Activated T-cell treated with anti-CD3 and anti-CD28 coated beads, Interleukin-2, amount 50 U/mL, for 72 hours (primary cell): ENCODE measurements around the gene DOC2A. TPM values are rescaled to one million over a fixed set of nuclear protein-coding genes. Genes with fewer than 3 reads are reported as not detected.

ENCODE experiments used
- ATAC-seq, 2 donors: fragments of 150-1000 bp; cut with Tn5 transposase; replicated peaks in 1 of 2; 2 replicates each; pipeline ENCODE4 v1.10.0; 2021; ENCODE audit warnings: moderate library complexity in 2 of 2, mild to moderate bottlenecking in 1 of 2
- DNase-seq, 2 donors: peaks; one replicate each; pipeline ENCODE4 v3.0.0; 2021 to 2022; ENCODE audit warnings: mixed read lengths in 1 of 2
- H3K27ac Mint-ChIP-seq: one replicate; pipeline ENCODE4 v1.8.0; 2022; ENCODE audit warnings: mild to moderate bottlenecking, moderate library complexity, mixed read lengths
- H3K27me3 Mint-ChIP-seq: one replicate; pipeline ENCODE4 v1.8.0; 2022; ENCODE audit warnings: low read depth, mixed read lengths
- H3K36me3 Mint-ChIP-seq, 2 donors: one replicate each; pipeline ENCODE4 v1.8.0; 2022; ENCODE audit warnings: mixed read lengths in 2 of 2, mild to moderate bottlenecking in 1 of 2; ENCODE audit not compliant: insufficient read depth in 2 of 2
- H3K4me1 Mint-ChIP-seq: one replicate; pipeline ENCODE4 v1.8.0; 2022; ENCODE audit warnings: low read depth, mixed read lengths
- H3K4me3 Mint-ChIP-seq, 2 donors: one replicate each; pipeline ENCODE4 v1.8.0; 2022; ENCODE audit warnings: mild to moderate bottlenecking in 2 of 2, mixed read lengths in 2 of 2, moderate library complexity in 2 of 2
- H3K9me3 Mint-ChIP-seq, 2 donors: one replicate each; pipeline ENCODE4 v1.8.0; 2022; ENCODE audit warnings: mixed read lengths in 2 of 2
- total RNA-seq, 2 donors: library from RNA; stranded (reverse); gene quantifications; one replicate each; pipeline ENCODE4 v1.2.3, GENCODE V29; 2022

Gene DOC2A
- total RNA-seq, 2 donors from 2014 or later = 0.43 TPM; not detected in 1

DNA sequence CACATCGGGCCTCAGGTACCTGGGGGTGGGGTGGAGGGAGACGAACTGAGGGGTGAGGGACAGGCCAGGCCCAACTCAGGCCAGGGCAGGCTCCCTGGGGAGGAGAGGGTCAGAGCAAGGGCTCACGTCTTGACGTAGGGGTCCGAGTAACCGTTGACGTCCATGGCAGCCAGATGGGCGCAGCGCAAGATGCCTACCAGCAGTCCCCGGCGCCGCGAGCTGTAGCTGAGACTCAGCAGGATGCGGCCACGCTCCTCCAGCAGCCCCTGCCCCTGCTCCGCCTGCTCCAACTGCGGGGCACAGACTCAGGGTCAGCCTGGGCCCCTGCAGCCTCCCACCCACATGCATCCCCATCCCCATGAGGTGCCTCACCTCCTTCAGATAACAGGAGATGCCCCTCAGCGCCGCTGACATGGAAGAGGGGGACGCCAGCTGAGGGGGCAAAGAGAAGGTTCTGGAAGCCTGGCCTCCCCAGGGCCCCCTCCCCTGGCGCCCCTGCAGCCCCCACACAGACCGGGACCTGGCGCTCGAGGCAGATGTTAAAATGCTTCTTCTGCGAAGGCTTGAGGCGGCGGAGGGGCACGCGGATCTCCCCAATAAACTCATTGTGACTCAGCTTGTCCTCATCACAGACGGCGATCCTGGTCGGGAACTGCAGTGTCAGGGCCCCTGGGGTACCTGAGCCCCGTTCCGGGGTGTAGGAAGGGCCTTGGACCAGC is 4.0 kb downstream of the DOC2A start:
- H3K4me1 Mint-ChIP-seq = peaks cover 16% of the 10 kb centered on the region
- no peaks in the 10 kb centered on the region for H3K9me3 Mint-ChIP-seq
- no peak overlapping the region for H3K4me3 Mint-ChIP-seq
- no peak overlapping the region for H3K27ac Mint-ChIP-seq
- ATAC-seq = no peak
- peaks cover 2% of the 10 kb centered on the region for H3K27me3 Mint-ChIP-seq
- DNase-seq = no peak
- H3K36me3 Mint-ChIP-seq = no peaks in the 10 kb centered on the region

DNA sequence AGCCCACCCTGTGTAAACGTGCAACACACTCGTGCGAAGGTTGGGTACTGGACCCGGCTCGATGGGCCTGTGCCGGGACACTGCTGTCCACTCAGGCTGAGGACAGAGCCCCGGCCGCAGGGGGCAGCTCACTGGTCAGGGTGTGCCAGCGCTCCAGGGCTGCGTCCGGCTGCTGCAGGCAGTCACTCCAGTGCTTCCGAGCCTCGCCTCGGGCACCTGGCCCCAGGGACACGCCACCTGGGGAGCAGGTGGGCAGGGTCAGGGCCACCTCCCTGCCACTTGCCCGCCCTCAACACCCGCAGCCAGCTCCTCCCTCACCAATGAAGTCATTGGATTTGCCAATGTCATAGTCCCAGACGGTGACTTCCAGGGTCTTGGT is 4.7 kb downstream of the DOC2A start:
- Mint-ChIP-seq H3K36me3 (no peaks in the 10 kb centered on the region), H3K27ac (no peak overlapping the region), H3K27me3 (no peaks in the 10 kb centered on the region), H3K4me1 (peaks cover 12% of the 10 kb centered on the region), H3K9me3 (no peaks in the 10 kb centered on the region), H3K4me3 (no peak overlapping the region)
- ATAC-seq = no peak
- no peak for DNase-seq

DNA sequence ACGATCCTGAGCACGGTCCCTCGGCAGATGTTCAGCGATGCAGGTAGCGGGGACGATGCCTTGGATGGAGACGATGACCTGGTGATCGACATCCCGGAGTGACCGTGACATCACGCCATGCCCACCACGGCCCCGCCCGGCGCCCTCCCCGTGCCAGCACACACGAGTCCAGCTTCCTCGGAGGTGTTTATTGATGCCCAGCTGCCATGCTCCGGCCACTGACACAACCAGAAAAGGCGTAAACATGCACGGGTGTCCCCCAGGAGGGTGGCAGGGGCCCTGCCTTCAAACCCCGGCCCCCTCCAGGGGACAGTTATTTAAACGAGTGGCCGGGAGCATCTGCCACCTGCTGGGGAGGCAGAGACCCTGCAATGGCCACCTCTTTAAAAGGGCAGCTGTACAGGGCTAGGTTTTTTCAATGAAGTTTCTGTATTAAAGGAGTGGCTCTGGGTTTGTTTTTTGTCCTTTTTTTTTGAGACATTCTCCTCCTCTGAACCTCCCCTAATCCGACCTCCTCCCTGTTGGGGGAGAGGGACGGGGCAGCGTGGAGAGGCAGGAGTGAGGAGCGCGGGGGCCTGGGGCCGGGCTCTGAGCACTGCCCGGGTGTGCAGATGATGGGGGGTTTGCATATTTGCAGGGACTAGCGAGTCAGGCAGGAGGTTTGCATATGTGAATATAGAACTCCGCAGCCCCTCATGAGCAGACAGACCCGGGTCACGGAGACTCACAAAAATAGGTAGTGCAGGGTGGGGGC is 5.3 kb downstream of the DOC2A start:
- Mint-ChIP-seq H3K36me3 (no peaks in the 10 kb centered on the region), H3K4me1 (peaks cover 11% of the 10 kb centered on the region), H3K27ac (no peak overlapping the region), H3K4me3 (no peak overlapping the region), H3K9me3 (no peaks in the 10 kb centered on the region), H3K27me3 (no peaks in the 10 kb centered on the region)
- DNase-seq (peak; percentile 41 to 52), ATAC-seq (peak; percentile 48 to 57)

DNA sequence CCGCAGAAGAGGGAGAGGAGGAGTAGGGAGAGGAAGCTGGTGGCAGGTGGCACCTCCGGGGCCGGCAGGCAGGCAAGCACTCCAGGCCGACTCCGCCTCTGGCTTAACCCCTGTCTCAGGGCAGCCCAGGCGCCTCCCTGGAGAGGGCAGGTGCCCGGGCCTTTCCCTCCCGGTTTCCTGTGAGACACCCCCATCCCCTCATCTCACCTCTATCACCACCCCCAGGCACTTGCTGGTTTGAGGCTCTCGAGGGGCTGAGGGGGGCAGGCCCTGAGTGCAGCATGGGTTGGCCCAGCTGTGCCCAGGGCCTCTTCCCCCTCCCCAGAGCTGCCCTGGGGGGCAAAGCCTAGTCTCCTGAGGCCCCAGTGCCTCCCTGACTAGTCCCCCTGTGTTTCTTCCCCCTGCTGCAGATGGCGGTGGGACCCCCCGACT is 6.0 kb downstream of the DOC2A start:
- no peak for DNase-seq

DNA sequence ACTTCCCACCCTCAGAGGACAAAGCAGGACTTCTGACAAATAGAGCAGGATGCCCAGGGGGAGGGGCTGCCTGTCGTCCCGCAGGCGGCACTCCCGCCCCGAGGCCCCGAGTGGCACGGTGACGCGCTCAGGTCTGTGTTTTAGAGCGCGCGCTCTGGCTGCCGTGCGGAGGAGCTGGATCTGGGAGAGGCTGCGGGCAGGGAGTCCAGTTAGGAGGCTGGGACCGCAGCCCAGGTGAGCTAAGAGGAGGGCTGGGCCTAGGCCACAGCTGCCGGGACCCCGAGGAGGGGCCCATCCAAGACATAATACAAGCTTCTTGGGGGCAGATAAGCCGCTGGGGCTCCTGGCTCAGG is 6.4 kb downstream of the DOC2A start:
- H3K4me1 Mint-ChIP-seq = peaks cover 13% of the 10 kb centered on the region
- no peaks in the 10 kb centered on the region for H3K27me3 Mint-ChIP-seq
- DNase-seq (no peak), ATAC-seq (no peak)
- H3K27ac Mint-ChIP-seq = no peak overlapping the region
- H3K36me3 Mint-ChIP-seq = peaks cover 0 to 1% of the 10 kb centered on the region in 2 donors
- no peak overlapping the region for H3K4me3 Mint-ChIP-seq
- H3K9me3 Mint-ChIP-seq = no peaks in the 10 kb centered on the region

More for the DNA sequence above, 6.0 kb downstream of the DOC2A start:
- H3K36me3 Mint-ChIP-seq = no peaks in the 10 kb centered on the region
- H3K9me3 Mint-ChIP-seq = no peaks in the 10 kb centered on the region
- peaks cover 9% of the 10 kb centered on the region for H3K4me1 Mint-ChIP-seq
- H3K27me3 Mint-ChIP-seq = no peaks in the 10 kb centered on the region
- no peak overlapping the region for H3K27ac Mint-ChIP-seq
- H3K4me3 Mint-ChIP-seq = no peak overlapping the region
- peak in 1 of 2 donors; percentile 4 for ATAC-seq

DNA sequence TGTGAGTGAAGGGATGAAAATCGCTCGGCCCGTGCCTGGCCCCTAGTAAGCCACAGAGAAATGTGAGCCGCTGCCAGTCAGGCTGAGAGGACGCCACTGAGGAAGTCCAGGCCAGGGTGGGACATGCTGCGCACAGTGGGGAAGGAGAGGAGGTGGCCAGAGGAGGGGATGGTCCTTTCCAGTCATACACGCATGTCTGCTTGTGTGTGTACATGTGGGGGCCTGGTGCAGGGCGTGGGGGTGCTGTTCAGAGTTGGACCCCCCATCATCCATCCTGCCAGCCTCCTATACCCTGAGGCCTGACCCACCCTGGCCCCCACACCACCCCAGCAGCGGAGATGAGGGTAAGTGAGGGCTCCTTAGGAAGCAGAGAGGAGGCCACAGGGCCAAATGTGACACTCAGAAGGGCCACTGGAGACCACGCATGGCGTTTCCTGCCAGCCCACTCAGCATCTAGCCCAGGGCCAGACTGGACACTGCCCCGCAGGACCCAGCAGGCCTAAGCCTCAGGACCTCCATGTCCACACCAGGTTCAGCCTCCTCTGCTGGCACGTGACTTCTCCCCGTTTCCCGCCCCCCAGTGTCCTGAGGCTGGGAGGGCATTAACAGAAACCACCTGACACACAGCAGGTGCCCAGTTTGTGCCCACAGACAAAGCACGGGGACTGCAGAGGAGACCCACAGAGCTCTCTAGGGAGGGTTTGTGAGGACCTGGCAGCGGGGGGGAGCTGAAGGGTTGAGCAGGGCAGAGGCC is 7.0 kb downstream of the DOC2A start:
- Mint-ChIP-seq H3K4me3 (no peak overlapping the region), H3K36me3 (peaks cover 0 to 1% of the 10 kb centered on the region in 2 donors), H3K27ac (no peak overlapping the region), H3K27me3 (no peaks in the 10 kb centered on the region), H3K9me3 (no peaks in the 10 kb centered on the region), H3K4me1 (peaks cover 14% of the 10 kb centered on the region)
- ATAC-seq (no peak), DNase-seq (no peak)

DNA sequence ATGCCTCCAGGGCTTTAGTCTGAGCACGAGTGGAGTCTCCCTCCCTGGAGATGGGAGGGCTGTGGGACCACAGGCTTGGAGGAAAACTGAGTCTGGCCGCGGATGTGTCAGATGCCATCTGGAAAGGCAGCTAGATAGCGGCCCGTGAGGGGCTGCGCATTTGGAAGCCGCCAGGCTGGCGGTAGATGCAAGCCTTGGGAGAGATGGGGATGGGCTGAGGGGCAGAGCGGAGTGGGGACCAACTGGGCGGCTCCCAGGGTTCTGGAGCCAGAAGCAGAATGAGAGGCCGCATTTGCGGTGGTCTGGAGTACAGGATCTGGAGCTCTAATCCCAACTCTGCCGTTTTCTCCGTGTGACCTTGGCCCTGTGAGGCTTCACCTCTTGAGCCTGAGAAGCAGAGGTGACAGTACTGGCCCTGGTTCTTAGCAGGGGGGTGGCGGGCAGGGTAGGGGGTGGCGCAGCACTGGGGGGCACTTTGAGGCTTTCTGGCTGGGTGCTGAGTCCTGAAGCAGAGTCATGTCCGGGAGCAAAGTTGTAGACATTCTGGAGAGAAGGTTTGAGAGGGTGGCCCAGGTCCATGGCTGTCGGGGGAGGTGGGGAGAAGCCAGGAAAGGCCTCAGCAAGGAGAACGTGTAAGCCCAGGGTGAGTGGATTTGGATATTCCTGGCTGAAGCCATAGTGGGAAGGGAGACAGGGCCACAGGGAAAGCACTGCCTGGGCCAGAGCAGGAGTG is 8.0 kb downstream of the DOC2A start:
- Mint-ChIP-seq H3K27me3 (no peaks in the 10 kb centered on the region), H3K4me1 (peaks cover 14% of the 10 kb centered on the region), H3K36me3 (peaks cover 0 to 1% of the 10 kb centered on the region in 2 donors), H3K27ac (no peak overlapping the region), H3K9me3 (no peaks in the 10 kb centered on the region), H3K4me3 (no peak overlapping the region)
- ATAC-seq = no peak
- DNase-seq = no peak

DNA sequence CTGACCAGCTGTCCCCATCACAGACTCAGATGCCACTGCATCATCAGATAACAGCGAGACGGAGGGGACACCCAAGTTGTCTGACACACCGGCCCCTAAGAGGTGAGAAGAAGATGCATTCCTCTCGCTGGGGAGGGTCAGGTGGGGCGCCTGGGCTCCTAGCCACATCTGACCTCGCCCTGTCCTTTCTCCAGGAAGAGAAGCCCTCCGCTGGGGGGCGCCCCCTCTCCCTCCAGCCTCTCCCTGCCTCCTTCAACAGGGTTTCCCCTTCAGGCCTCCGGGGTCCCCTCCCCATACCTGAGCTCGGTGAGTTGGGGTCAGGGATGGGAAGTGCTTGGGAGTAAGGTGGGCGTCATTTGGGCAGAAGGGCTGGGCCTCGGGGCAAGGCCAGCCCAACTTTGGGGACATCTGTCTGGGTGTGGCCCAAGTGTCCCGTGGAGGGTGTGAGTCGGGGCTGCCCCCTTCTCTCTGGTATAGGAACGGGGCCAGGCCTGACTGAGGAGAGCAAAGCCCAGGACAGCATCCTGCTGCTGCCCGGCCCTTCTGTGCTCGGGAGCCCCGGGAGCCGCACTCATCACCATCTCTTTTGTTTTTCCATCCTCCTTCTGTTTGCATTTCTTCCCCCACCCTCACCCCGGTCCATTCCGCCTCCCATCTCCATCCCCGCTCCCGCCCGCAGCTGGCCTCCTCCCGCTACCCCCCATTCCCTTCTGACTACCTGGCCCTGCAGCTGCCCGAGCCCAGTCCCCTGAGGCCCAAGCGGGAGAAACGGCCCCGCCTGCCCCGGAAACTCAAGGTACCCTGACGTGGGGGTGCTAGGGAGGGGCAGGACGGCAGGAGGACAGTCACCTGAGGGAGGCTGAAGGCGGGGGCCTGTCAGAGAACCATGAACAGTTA is 9.8 kb downstream of the DOC2A start:
- no peak overlapping the region for H3K4me3 Mint-ChIP-seq
- DNase-seq = no peak
- peaks cover 0 to 3% of the 10 kb centered on the region in 2 donors for H3K36me3 Mint-ChIP-seq
- no peaks in the 10 kb centered on the region for H3K9me3 Mint-ChIP-seq
- H3K27me3 Mint-ChIP-seq = no peaks in the 10 kb centered on the region
- H3K4me1 Mint-ChIP-seq = peaks cover 20% of the 10 kb centered on the region
- no peak for ATAC-seq
- H3K27ac Mint-ChIP-seq = no peak overlapping the region

DNA sequence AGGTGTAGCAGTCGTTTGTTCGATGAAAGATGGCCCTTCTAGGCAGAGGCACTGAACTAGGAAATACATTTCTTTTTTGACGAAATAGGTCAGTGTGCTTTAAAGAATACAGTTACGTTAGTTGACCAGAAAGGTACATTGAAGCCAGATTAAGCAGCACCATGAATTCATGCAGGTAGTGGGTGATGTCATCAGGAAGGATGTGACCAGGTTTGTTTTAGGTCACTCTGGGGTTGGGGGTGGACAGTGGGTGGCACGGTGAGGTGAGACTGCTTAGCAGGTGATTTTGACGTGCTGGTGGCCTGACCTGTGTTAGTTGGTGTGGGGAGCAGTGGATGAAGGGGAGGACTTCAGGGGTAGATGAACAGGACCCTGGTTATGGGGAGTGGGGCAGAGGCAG is 11.2 kb downstream of the DOC2A start:
- Mint-ChIP-seq H3K4me1 (peaks cover 24% of the 10 kb centered on the region), H3K36me3 (peaks cover 1 to 5% of the 10 kb centered on the region in 2 donors), H3K27ac (no peak overlapping the region), H3K27me3 (no peaks in the 10 kb centered on the region), H3K4me3 (no peak overlapping the region), H3K9me3 (no peaks in the 10 kb centered on the region)
- DNase-seq (no peak), ATAC-seq (no peak)

DNA sequence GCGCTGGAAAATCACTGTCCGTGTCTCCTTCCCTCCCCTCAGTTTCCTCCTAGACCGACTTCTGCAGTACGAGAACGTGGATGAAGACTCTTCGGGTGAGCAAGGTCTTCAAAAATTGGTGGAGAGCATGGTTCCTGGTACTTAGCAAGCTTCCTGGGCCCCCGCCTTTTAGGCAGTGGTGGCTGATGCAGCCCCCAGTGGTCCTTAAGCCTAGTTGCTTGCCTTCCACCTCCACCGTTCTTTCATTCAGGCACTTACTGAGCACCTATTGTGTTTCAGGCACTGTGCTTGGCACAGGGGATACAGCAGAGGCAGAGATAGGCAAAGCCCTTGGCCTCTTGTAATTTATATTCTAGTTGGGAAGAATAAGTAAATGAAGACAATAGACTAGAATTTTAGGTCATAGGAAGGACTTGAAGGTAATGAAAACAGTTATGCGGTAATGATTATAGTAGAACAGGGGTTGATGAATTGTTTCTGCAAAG is 14.0 kb downstream of the DOC2A start:
- Mint-ChIP-seq H3K4me3 (peak overlapping the region; percentile 97 to 98), H3K27me3 (no peaks in the 10 kb centered on the region), H3K36me3 (peaks cover 1 to 5% of the 10 kb centered on the region in 2 donors), H3K9me3 (no peaks in the 10 kb centered on the region), H3K4me1 (peaks cover 26% of the 10 kb centered on the region), H3K27ac (peak overlapping the region; percentile 92)
- no peak for ATAC-seq
- DNase-seq = no peak

DNA sequence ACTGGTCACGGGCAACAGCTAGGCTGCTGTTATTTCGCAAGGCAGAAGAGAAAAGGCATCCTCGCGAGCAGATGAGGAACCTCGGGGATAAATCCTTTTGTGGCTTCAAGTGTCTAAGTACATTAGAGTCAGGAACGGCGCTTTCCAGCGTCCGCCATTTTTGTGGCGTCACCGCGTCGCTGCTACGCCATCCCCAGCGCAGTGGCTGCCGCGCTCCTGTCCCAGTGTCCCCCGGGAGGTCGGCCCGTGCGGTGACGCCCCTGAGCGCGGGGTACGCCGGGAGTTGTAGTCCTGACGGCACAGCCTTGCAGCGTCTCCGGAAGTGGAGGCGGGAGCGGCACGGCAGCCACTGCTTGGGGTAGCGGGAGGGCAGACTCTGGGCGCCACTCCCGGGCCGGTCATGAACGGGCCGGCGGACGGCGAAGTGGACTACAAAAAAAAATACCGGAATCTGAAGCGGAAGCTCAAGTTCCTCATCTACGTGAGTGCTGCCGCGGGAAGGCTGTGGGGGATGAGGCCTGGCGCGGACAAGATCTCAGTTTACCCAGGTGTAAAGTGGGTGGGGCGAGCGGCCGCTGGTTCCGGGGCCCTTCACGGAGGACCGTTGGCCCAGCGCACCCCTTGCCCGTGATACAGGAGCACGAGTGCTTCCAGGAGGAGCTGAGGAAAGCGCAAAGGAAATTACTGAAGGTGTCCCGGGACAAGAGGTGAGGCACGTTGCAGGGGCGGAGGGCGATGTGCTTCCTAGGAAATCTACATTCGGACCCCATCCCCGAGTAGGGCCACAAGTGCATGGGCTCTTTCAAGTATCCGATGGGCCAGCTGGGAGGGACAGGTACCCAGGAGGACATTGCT is 14.7 kb downstream of the DOC2A start, which contains the start of gene INO80E:
TSS of gene INO80E (plus strand) at position 331 of the 855 bp plus-strand sequence. CDS start at position 401, 70 bp downstream.
- peak within 1 kb of the TSS; percentile 92 for H3K27ac Mint-ChIP-seq
- H3K9me3 Mint-ChIP-seq = no peaks in the 10 kb centered on the region
- H3K4me1 Mint-ChIP-seq = peaks cover 25% of the 10 kb centered on the region
- no peaks in the 10 kb centered on the region for H3K27me3 Mint-ChIP-seq
- peak within 1 kb of the TSS; percentile 97 to 98 for H3K4me3 Mint-ChIP-seq
- H3K36me3 Mint-ChIP-seq = peaks cover 1 to 5% of the 10 kb centered on the region in 2 donors
- ATAC-seq (peak; percentile 98), DNase-seq (peak; percentile 99 to 100)
